GM21423 (cell line): ENCODE data around the gene HOXD4.

Source experiments
- ATAC-seq: cut with Tn5 transposase; IDR thresholded peaks from one replicate; pipeline ENCODE4 v1.9.1; 2021; ENCODE audit warnings: mild to moderate bottlenecking, moderate library complexity; ENCODE audit not compliant: unreplicated experiment

The HOXD4 gene

DNA sequence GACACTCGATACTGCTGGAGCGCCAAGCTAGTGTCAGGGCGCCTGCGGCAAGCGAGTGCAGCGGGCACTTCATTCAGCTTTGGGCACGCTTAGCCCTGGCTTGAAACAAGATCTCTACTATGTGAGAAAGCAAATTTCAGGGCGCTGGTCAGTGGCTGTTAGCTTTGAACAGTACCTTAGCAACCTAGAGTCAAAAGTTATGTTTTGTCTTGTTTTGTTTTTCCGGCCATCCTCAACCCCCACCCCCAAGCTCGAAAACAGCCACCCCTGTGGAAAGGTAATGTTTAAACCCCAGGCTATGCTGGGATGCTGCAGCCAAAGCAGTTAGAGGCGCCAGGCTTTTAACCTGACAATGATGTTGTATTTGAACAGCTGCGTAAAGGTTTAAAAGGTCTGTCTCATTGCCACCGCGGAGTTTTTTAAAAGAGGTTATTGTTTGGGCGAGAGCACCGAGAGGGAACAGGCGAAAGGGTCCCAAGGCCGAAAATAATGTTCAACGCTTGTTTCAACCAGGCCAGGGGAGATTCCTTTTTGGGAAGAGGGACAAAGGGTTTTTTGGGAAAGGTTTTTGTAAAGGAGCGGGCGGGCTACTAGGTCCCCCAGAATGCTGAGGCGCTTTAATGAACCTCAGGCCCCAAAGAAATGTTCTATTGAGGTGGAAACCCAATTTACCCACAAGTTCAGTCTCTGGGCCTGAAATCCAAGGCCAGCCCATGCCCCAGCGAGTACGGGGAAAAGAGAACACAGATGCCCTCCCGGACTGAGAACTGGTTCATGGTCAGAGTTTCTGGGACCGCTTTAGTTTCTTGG, 37.0 kb upstream of the HOXD4 start:
- ATAC-seq: no peak

DNA sequence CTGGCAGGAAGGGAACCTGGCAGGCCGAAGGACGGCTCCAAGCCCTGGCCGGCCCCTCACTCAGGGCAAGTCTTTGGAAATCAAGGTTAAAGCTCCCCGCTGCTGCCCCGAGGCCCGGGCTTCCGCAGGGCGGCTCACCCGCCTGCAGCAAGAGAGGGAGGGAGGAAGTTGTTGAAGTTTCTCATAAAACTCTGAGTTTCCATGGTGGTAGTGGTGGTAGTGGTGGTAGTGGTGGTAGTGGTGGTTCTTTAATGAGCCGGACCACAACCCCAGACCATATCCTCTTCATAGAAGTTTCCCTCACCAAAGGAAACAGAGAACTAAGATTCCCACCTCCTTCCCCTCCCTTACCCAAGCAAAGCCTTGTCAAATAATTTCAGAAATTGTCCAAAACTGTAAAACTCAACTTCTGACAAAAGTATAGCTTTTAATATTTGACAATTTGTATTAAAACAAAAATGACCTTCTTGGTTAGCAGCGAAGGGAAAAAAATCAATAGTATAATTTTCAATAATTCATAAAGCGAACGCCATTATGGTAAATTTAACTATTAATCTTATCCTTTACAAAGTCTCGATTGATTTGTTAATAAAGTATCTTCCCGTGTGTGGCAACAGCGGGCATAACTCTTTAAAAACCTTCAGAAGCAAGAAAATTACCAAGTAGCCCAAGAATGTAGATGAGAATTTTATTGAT, 36.3 kb upstream of the HOXD4 start:
- no peak for ATAC-seq

DNA sequence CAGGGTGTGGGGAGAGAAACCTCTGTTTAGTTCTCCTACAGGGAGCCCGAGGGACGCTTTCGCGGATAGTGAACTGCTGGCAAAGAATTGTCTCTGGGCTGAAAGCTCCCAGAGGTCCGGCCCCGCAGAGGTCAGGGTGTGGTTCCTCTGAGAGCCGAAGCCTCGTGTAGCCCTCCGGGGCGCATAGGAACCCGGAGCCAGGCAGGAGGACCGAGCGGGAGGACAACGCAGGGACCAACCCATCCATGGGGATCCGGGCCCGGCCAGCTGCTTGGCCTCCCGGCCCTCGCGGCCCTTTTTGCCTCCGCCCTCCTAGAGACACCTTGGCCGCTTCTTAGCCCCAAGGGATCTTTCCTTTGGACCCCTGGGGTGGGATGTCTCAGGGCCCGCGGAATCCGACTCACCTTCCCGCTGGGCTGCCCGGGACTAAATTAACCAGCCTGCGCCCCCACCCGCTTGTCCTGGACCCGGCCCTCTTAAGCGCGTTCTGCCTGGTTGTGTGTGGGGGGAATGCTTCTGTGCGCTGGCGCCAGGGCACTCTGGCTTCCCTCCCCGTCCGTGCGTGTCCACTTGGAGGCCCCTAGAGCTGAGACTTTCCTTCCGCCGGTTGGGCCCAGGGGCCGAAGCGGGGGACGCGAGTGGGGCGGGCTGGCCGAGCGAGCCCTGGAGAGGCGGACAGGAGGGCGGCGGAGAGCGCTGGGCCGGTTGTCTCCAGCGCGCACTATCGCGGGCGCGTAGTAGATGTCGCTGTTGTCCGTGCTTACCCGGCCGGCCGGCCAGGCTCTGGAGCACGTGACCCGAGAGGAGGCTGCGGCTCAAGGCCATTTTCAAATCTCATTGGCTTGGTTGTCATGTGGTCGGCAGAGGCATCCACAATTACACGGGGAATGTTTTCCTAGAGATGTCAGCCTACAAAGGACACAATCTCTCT, 35.2 kb upstream of the HOXD4 start, which contains the start of gene HOXD10:
Gene HOXD10, plus strand, starts transcription at position 896 of the 931 bp plus-strand sequence. CDS start 56 bp downstream, outside the sequence.
- ATAC-seq: no peak

DNA sequence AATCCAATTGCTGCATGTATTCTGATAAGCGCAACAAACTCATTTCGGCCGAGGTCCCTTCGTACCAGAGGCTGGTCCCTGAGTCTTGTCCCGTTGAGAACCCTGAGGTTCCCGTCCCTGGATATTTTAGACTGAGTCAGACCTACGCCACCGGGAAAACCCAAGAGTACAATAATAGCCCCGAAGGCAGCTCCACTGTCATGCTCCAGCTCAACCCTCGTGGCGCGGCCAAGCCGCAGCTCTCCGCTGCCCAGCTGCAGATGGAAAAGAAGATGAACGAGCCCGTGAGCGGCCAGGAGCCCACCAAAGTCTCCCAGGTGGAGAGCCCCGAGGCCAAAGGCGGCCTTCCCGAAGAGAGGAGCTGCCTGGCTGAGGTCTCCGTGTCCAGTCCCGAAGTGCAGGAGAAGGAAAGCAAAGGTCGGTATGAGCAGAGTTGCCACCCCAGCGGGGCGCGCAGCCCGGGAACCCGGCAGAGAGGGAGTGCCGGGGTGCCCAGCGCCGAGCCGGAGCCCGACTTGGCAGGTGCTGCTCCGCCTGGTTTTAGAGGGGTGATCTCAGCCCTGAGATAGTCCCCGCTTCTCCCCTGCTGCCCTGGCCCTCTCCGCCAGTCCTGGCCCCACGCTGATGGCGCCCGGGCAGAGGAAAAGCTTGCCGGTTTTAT, 34.1 kb upstream of the HOXD4 start:
- no peak for ATAC-seq

DNA sequence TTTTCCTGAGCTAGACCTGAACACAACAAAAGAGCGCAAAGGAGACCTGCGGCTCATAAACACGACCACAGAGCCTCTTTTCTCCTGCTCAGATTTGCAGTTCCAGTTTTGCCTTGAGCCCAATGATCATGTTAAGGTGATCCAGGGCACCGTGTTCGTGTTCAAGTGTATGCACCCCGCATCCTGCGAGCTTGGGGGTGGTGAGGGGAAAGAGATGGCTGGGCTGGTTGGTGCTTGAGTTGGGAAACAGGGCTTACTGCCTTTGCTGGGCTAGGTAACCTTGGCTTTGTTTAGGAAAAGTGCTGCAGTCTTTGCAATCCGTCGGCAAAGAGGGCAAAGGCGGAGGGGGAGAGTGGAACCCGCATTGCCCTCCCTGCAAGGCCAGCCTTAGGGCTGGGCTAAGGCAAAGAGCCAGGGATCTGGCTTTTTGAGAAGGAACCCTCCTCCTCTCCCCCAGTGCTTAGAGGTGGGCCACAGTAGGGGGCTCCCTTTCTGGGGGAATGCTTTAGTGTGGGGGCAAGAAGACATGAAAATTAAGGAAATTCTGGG, 33.5 kb upstream of the HOXD4 start:
- ATAC-seq: no peak

DNA sequence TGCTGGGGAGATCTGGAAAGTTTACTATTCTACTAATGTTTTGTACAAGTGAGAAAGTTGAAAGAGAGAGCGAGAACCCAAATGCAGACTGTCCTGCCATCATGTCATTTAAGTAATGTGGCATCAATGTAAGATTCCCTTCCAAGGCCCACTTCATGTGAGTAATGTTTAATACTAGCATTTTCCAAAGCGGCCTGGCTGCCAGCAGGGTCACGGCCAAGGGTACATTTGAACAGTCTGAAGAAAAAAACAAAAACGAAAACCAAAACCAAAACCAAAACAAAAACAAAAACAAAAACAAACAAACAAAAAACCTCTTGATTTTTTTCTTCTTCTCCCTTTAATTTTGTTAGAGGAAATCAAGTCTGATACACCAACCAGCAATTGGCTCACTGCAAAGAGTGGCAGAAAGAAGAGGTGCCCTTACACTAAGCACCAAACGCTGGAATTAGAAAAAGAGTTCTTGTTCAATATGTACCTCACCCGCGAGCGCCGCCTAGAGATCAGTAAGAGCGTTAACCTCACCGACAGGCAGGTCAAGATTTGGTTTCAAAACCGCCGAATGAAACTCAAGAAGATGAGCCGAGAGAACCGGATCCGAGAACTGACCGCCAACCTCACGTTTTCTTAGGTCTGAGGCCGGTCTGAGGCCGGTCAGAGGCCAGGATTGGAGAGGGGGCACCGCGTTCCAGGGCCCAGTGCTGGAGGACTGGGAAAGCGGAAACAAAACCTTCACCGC, 32.6 kb upstream of the HOXD4 start:
- no peak for ATAC-seq

DNA sequence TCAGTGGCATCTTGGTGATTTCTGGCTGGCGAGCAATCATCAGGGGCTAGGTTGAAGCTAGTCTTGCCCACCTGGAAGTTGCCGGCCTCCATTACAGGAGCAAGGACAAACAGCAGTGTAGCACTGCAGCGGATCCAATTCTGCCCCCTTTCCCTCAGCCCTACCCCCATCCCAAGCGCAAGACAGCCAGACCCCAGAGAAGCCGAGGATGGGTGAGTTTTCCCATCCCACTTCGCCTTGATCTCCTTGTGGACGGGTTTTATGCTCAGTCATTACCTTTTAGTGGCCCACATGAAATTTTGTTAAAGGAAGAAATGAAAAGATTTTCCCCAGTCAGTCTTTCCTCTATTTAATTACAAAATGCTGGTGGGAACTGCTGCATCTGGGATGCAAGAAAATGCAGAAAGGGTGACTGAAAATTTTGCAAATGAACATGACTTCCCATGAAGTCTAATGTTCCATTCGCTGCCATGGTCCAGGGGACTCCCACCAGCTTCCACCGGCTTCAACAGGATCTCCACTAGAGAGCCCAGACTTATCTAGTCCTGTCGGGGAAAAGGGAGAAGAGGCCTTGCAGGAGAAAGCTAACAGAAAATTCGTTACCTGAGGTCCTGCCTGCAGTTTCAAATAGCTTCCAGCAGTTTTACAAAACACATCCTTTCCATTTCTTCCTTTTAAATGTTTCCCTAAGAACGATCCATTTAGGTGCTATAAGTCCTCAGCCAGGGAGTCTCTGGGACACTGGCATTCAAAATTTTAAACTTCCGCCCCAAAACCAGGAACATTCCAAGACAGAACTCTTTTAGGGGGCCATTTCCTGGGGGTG, 30.8 kb upstream of the HOXD4 start:
- ATAC-seq: no peak

DNA sequence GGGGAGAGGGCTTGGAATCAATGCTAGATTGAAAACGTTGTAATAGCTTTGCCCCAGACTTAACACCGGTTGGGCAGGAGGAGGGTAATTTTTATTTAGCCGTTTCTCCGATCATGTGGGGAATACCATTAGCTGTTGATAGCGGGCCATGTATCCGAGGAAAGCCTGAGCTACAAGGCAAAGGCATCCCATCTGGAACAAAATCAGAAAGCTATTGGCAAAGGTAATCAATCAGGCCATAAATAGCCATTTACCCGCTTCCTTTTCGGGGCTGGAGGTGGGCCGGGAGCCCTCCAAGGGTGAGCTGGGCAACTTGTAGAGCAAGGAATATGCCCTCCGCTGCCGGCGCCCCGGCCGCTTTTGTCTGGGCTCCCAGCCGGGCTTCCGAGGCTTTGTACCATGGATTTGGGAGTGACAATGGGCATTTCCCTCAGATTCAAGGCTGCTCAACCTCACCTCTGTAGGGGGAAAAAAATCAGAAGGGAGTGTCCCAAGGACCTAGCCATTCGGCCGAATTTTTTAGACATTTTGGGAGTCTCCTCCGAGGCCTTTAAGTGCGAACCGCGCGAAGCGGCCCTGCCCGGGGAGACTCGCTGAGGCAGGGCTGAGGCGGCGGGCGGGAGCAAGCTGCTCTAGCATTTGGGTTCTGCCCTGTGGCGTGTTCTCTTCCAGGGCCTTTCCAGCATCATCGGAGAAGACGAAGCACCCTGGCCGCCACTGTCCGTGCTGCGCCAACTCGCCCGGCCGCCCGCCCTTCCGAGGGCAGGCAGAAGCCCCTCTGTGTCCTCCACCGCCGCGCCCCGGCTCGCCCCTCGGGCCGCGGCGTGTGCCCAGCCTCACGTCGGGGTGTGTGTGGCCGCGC, 29.9 kb upstream of the HOXD4 start:
- no peak for ATAC-seq

DNA sequence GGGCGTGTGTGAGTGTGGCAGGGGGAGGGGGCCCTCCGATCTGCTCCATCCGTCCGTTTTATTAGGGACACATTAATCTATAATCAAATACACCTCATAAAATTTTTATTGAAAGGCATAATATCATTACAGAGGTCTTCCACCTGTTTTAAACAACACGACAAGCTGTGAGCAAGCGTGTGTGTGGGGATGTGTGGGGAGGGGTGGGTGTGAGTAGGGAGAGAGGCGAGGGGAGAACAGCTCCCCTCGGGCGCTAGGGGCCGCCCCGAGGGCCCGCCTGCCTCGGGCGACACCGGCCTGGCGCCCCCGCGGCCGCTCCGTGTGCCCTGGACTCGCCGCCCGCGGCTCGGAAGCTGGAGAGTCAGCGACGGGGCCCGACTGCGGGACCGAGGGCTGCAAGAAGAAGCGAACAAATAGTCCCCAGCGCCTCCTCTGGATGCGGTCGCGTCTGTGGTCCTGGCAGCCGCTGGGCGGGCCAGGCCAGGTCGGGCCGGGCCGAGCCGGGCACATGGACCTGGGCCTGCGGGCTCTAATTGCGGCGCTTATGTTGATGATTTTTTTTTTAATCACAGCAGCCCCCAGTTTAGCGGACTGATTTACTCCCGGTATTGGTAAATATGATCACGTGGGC, 29.2 kb upstream of the HOXD4 start:
- ATAC-seq: no peak

DNA sequence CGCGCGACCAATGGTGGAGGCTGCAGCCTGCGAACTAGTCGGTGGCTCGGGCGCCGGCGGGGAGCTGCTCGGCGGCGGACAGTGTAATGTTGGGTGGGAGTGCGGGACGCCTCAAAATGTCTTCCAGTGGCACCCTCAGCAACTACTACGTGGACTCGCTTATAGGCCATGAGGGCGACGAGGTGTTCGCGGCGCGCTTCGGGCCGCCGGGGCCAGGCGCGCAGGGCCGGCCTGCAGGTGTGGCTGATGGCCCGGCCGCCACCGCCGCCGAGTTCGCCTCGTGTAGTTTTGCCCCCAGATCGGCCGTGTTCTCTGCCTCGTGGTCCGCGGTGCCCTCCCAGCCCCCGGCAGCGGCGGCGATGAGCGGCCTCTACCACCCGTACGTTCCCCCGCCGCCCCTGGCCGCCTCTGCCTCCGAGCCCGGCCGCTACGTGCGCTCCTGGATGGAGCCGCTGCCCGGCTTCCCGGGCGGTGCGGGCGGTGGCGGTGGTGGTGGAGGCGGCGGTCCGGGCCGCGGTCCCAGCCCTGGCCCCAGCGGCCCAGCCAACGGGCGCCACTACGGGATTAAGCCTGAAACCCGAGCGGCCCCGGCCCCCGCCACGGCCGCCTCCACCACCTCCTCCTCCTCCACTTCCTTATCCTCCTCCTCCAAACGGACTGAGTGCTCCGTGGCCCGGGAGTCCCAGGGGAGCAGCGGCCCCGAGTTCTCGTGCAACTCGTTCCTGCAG, 28.5 kb upstream of the HOXD4 start, which contains the start of gene HOXD9:
Gene HOXD9, plus strand, starts transcription at position 37 of the 728 bp plus-strand sequence. Its CDS starts 50 bp downstream, at position 87.
- no peak for ATAC-seq

DNA sequence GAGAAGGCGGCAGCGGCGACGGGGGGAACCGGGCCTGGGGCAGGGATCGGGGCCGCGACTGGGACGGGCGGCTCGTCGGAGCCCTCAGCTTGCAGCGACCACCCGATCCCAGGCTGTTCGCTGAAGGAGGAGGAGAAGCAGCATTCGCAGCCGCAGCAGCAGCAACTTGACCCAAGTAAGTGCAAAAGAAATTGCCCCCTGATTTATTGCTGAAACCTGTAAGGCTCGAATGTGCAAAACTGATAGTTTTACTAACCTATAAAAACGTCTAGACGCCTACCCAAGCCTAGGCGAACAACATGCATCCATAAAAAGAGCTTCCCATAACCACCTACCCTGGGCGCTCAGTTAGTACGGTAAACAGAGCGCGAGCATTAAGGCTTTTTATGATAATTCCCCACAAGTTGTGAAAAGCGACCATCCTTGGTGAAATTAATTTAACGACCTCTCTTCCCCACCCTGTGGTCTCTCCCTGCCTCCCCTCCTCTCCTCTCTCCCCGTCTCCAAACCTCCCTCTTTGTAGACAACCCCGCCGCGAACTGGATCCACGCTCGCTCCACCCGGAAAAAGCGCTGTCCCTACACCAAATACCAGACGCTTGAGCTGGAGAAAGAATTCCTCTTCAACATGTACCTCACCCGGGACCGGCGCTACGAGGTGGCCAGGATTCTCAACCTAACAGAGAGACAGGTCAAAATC, 27.8 kb upstream of the HOXD4 start:
- no peak for ATAC-seq

DNA sequence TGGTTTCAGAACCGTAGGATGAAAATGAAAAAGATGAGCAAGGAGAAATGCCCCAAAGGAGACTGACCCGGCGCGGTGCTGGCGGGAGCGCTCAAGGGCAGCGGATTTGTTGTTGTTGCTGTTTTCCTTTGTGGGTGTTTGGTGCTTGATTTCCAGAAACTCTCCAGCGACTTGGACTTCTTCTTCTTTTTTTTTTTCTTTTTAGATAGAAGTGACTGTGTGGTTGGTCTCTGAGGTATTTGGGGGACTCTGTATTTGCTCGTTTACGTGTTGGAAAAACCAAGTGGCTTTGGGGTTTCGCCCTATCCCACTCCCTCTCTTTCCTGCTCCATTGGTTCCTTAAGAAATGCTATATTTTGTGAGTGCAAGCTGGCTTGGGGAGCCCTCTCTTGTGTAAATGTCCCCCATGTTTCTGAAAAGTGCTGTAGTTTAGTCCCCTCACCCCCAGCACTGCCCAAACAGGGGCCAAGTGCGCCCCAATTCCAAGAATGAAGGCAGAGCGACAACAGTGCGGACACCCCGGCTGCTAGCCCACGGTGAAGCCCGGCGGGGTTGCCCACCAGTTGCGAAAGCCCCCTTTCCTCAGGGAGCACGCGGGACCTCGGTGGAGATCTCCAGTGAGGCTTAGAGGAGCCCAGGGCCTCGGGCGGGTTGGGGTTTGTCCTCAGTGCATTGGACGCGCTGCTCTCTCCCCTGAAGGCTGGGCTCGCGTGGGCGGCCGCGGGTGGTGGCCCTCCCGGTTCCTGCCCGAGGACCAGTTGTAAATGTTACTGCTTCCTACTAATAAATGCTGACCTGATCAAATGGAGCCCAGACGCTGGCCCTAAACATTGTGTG, 27.0 kb upstream of the HOXD4 start:
- no peak for ATAC-seq

DNA sequence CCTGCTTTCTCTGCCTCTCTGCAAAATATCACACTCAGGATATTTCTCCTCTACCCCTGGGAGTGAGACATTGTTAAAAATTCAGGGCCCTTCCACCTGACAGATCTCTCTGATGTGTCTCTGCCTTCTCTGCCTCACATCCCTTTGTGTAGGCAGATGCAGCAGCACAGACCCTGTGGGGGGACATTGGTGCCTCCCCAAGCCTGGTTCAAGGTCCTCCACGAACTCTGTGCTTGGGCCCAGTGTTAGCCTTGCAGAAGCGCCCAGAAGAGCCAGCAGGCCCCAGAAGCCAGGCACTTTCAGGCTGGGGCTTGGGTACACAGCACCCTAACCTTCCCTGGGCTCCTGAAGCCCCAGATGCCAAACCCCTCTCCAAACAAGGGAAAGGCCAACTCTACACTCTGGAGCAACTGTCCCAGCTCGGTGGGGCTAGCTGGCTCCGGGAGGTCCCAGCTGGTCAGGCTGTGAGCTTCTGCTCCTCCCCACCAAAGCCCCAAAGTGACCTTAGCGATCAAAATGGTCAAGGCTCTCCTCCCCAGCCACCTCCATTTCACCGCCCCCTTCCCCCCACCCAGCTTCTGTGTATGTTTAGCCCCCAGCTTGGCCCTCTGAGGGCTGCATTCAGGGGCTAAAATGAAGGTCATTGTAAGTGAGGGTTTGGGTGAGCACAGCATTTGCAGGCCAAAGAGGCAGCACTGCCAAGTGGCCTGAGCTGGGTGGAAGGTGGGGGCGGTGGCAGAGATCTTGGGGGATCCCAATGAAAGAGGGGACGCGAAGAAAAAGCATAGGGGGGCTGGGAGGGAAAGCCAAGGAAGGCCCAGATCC, 26.2 kb upstream of the HOXD4 start:
- ATAC-seq: no peak

DNA sequence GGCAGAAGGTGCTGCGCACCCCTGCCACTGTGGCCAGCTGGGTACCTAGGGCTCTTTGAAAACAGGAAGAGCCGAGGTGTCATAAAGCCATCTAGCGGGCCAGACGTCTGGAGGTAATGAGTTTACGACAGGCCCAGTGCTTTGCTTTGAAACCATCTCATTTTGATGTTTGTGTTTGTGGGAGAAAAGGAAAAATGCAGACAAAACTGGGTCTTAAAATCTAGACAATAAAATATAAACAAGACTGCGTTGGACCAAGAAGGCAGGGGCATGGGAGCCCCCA, 25.6 kb upstream of the HOXD4 start:
- no peak for ATAC-seq
